ENCODE results near the gene PHF24. TPM values are rescaled to one million over a fixed set of nuclear protein-coding genes. Genes with fewer than 3 reads are reported as not detected.
"Not testable (repeated sequence)": the region's sequence is repeated elsewhere in the genome, so short reads cannot be mapped to it uniquely, and the experiment has no call there.

The PHF24 gene
- total RNA-seq = under 1 TPM; 0.57 to 0.88 TPM
- not detected for polyA plus RNA-seq
- long read RNA-seq, donor 1 = 0 reads
- long read RNA-seq, donor 2 = 0 reads

DNA sequence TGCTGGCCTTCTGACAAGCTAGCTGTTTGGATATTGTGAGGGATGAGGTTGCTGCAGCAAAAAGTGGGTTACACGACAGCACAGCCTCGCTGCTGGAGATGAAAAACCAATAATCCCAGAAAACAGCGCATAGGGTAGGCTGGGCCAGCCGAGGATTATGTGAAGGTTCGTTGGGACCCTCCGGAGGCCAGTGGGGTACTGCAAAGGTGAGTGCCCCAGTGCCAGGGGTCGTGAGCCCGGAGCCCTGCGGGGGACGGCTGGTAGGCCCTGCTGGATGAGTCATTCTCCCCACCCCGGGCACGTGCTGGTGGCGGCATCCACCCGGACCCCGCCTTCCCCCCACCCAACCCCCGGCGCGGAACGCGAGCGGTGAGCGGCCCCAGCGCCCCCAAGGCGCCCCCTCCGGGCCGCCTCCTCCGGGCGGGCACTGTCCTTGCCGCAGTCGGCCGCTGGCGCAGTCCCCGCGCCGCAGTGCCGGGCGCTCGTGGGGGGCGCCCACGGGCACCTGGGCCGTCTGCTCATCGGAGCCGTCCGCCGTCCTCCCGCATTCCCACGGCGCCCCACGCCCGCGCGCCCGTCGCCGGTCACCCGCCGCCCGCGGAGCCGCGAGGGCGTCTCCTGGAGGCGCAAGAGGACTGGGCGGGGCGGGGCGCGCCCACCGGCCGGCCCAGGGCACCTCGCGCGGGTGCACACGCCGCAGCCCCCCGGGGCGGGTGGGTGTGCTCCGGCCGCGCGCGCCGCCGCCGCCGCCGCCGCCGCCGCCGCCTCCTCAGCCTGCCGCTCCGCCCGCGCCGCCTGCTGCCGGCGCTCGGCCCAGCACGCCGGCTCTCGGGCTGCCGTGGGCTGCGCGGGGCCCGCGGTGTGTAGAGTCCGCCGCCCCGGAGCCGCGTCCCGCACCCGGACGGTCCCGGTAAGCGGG lies at the start of gene PHF24:
PHF24 (plus strand) TSS at position 794 of the 919 bp plus-strand sequence. CDS start 13,014 bp downstream, outside the sequence.
- Histone ChIP-seq H3K27ac (ENCODE audit: low read depth in 1 of 2, low read length in 2 of 2) (no peak within 1 kb of the TSS), H3K9me3 (ENCODE audit: control insufficient read depth, low read length) (no peaks in the 10 kb centered on the region), H3K36me3 (ENCODE audit: control insufficient read depth in 1 of 2, insufficient read depth in 2 of 2, low read length in 1 of 2) (no peaks in the 10 kb centered on the region), H3K4me3 (ENCODE audit: low read length in 2 of 2) (peak within 1 kb of the TSS; percentile 79 to 86), H3K27me3 (ENCODE audit: control insufficient read depth in 1 of 2, insufficient read depth in 2 of 2, low read length in 1 of 2) (no peaks in the 10 kb centered on the region), H3K4me1 (ENCODE audit: control insufficient read depth in 1 of 2, insufficient read depth in 2 of 2, low read length in 2 of 2) (no peaks in the 10 kb centered on the region)
- peak; percentile 48 for ATAC-seq (ENCODE audit: low FRiP score)
- intact Hi-C loops (cut with DNase I) = no loop called here
- WGBS, 2 donors = 1% methylated on average over 46 to 116 of the region's 116 CpGs
- peak in 1 of 2 donors; percentile 77 for DNase-seq

DNA sequence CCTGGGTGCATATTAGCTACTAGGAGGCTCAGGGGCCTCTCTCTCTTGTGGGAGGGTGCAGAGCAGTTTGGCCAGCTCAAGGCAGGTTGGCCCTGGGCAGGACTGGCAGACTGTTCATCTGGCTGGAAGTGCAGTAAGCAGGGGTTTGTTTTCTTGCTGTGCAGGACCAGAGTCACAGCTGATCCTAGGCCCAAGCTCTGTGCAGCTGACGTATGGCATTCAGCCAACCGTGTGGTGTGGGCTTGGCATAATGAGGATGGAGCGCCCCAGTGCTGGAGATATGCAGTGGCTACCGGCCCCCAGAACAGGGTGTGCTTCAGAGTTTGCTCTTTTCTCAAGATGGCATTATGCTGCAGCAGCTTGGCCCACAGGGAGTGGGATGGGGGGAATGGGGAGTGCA lies 31.0 kb upstream of the PHF24 start:
- no peaks in the 10 kb centered on the region for H3K36me3 ChIP-seq (ENCODE audit: control insufficient read depth in 1 of 2, insufficient read depth in 2 of 2, low read length in 1 of 2)
- H3K27ac ChIP-seq (ENCODE audit: low read depth in 1 of 2, low read length in 2 of 2) = no peak overlapping the region
- no peak for ATAC-seq (ENCODE audit: low FRiP score)
- intact Hi-C loops (cut with DNase I) = no loop called here
- DNase-seq = no peak
- peaks cover 0 to 2% of the 10 kb centered on the region in 2 donors for H3K27me3 ChIP-seq (ENCODE audit: control insufficient read depth in 1 of 2, insufficient read depth in 2 of 2, low read length in 1 of 2)
- 52 to 56% methylated on average over 4 of the region's 4 CpGs for WGBS, 2 donors
- no peak overlapping the region for H3K4me3 ChIP-seq (ENCODE audit: low read length in 2 of 2)
- H3K9me3 ChIP-seq (ENCODE audit: control insufficient read depth, low read length) = no peaks in the 10 kb centered on the region
- H3K4me1 ChIP-seq (ENCODE audit: control insufficient read depth in 1 of 2, insufficient read depth in 2 of 2, low read length in 2 of 2) = no peaks in the 10 kb centered on the region

GRCh38 chr9:34928921-34929320 lies 29.2 kb upstream of the PHF24 start:
- no peak for DNase-seq
- Histone ChIP-seq H3K4me1 (ENCODE audit: control insufficient read depth in 1 of 2, insufficient read depth in 2 of 2, low read length in 2 of 2) (no peaks in the 10 kb centered on the region), H3K36me3 (ENCODE audit: control insufficient read depth in 1 of 2, insufficient read depth in 2 of 2, low read length in 1 of 2) (no peaks in the 10 kb centered on the region), H3K4me3 (ENCODE audit: low read length in 2 of 2) (no peak overlapping the region), H3K9me3 (ENCODE audit: control insufficient read depth, low read length) (no peaks in the 10 kb centered on the region), H3K27ac (ENCODE audit: low read depth in 1 of 2, low read length in 2 of 2) (no peak overlapping the region), H3K27me3 (ENCODE audit: control insufficient read depth in 1 of 2, insufficient read depth in 2 of 2, low read length in 1 of 2) (peaks cover 0 to 2% of the 10 kb centered on the region in 2 donors)
- intact Hi-C loops (cut with DNase I) = no loop called here
- 91 to 100% methylated on average over 1 of the region's 1 CpG for WGBS, 2 donors
- ATAC-seq (ENCODE audit: low FRiP score) = no peak

DNA sequence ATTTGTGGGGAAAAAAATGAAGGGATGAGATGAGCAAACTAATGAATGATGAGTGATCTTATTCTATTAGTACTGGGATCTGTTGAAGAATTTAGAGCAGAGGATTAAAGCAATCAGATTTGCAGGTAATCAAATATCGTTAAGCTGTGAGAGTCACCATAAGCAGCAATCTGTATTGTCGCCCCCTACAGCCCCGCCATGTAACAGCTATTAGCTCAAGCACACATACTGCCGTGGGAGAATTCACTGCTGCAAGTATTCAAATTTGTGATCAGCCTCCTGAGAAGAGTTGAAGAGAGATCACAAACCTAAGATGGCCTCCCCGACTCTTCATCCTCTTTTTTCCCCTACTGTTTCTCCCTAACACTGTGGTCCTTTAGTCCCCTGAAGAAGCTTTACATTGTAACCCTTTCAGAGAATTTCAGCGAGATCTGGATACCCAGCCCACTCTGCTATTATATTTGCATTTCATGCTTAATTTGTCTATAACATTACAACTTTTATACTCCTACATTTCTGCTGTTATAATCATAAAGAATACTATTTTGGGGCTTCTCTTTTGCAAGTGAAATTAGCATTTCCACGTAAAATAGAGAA lies 28.5 kb upstream of the PHF24 start:
- no peak for DNase-seq
- WGBS, 2 donors = 27 to 28% methylated on average over 7 of the region's 7 CpGs

GRCh38 chr9:34939989-34940388 lies 18.1 kb upstream of the PHF24 start:
- ATAC-seq (ENCODE audit: low FRiP score); H3K4me3 ChIP-seq (ENCODE audit: low read length in 2 of 2); DNase-seq; H3K27me3 ChIP-seq (ENCODE audit: control insufficient read depth in 1 of 2, insufficient read depth in 2 of 2, low read length in 1 of 2); H3K4me1 ChIP-seq (ENCODE audit: control insufficient read depth in 1 of 2, insufficient read depth in 2 of 2, low read length in 2 of 2); H3K36me3 ChIP-seq (ENCODE audit: control insufficient read depth in 1 of 2, insufficient read depth in 2 of 2, low read length in 1 of 2); H3K27ac ChIP-seq (ENCODE audit: low read depth in 1 of 2, low read length in 2 of 2); H3K9me3 ChIP-seq (ENCODE audit: control insufficient read depth, low read length); intact Hi-C loops (cut with DNase I): not testable (repeated sequence)

More for the DNA sequence above, 28.5 kb upstream of the PHF24 start:
- H3K4me3 ChIP-seq (ENCODE audit: low read length in 2 of 2) = no peak overlapping the region
- intact Hi-C loops (cut with DNase I) = no loop called here
- H3K4me1 ChIP-seq (ENCODE audit: control insufficient read depth in 1 of 2, insufficient read depth in 2 of 2, low read length in 2 of 2) = no peaks in the 10 kb centered on the region
- peaks cover 0 to 2% of the 10 kb centered on the region in 2 donors for H3K27me3 ChIP-seq (ENCODE audit: control insufficient read depth in 1 of 2, insufficient read depth in 2 of 2, low read length in 1 of 2)
- no peak overlapping the region for H3K27ac ChIP-seq (ENCODE audit: low read depth in 1 of 2, low read length in 2 of 2)
- no peaks in the 10 kb centered on the region for H3K9me3 ChIP-seq (ENCODE audit: control insufficient read depth, low read length)
- H3K36me3 ChIP-seq (ENCODE audit: control insufficient read depth in 1 of 2, insufficient read depth in 2 of 2, low read length in 1 of 2) = no peaks in the 10 kb centered on the region
- ATAC-seq (ENCODE audit: low FRiP score) = no peak

DNA sequence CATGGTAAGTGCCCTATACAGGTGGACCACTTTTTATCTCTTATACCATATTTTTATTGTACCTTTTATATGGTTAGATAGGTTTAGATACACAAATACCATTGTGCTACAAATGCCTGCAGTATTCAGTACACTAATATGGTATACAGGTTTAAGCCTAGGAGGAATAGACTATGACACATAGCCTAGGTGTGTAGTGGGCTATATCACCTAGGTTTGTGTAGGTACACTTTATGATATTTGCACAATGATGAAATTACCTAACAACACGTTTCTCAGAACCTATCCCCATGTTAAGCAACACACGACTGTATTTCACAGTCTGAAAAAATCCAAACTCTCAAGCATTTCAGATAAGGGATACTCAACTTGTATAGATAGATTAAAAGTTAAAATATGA lies 9.6 kb upstream of the PHF24 start:
- Histone ChIP-seq H3K4me3 (ENCODE audit: low read length in 2 of 2) (no peak overlapping the region), H3K27me3 (ENCODE audit: control insufficient read depth in 1 of 2, insufficient read depth in 2 of 2, low read length in 1 of 2) (peaks cover 0 to 3% of the 10 kb centered on the region in 2 donors), H3K36me3 (ENCODE audit: control insufficient read depth in 1 of 2, insufficient read depth in 2 of 2, low read length in 1 of 2) (no peaks in the 10 kb centered on the region), H3K9me3 (ENCODE audit: control insufficient read depth, low read length) (no peaks in the 10 kb centered on the region), H3K27ac (ENCODE audit: low read depth in 1 of 2, low read length in 2 of 2) (no peak overlapping the region), H3K4me1 (ENCODE audit: control insufficient read depth in 1 of 2, insufficient read depth in 2 of 2, low read length in 2 of 2) (no peaks in the 10 kb centered on the region)
- 70 to 75% methylated on average over 2 of the region's 2 CpGs for WGBS, 2 donors
- intact Hi-C loops (cut with DNase I) = no loop called here
- no peak for ATAC-seq (ENCODE audit: low FRiP score)
- no peak for DNase-seq

GRCh38 chr9:34954225-34954624 lies 3.9 kb upstream of the PHF24 start:
- Histone ChIP-seq H3K4me3 (ENCODE audit: low read length in 2 of 2) (no peak overlapping the region), H3K4me1 (ENCODE audit: control insufficient read depth in 1 of 2, insufficient read depth in 2 of 2, low read length in 2 of 2) (no peaks in the 10 kb centered on the region), H3K9me3 (ENCODE audit: control insufficient read depth, low read length) (no peaks in the 10 kb centered on the region), H3K27ac (ENCODE audit: low read depth in 1 of 2, low read length in 2 of 2) (no peak overlapping the region), H3K36me3 (ENCODE audit: control insufficient read depth in 1 of 2, insufficient read depth in 2 of 2, low read length in 1 of 2) (no peaks in the 10 kb centered on the region), H3K27me3 (ENCODE audit: control insufficient read depth in 1 of 2, insufficient read depth in 2 of 2, low read length in 1 of 2) (peaks cover 0 to 3% of the 10 kb centered on the region in 2 donors)
- DNase-seq (no peak), ATAC-seq (ENCODE audit: low FRiP score) (no peak)
- WGBS, 2 donors = 75 to 81% methylated on average over 2 of the region's 2 CpGs
- intact Hi-C loops (cut with DNase I) = no loop called here

GRCh38 chr9:34956066-34956465 lies 2.0 kb upstream of the PHF24 start:
- intact Hi-C loops (cut with DNase I); H3K4me3 ChIP-seq (ENCODE audit: low read length in 2 of 2); DNase-seq; H3K36me3 ChIP-seq (ENCODE audit: control insufficient read depth in 1 of 2, insufficient read depth in 2 of 2, low read length in 1 of 2); H3K9me3 ChIP-seq (ENCODE audit: control insufficient read depth, low read length); H3K4me1 ChIP-seq (ENCODE audit: control insufficient read depth in 1 of 2, insufficient read depth in 2 of 2, low read length in 2 of 2); H3K27ac ChIP-seq (ENCODE audit: low read depth in 1 of 2, low read length in 2 of 2); H3K27me3 ChIP-seq (ENCODE audit: control insufficient read depth in 1 of 2, insufficient read depth in 2 of 2, low read length in 1 of 2); ATAC-seq (ENCODE audit: low FRiP score): not testable (repeated sequence)
- 81 to 88% methylated on average over 7 of the region's 7 CpGs for WGBS, 2 donors
